PC-3 (cell line): ENCODE data around the gene MLC1. TPM values are rescaled to one million over a fixed set of nuclear protein-coding genes. Genes with fewer than 3 reads are reported as not detected.

Experiments
- ATAC-seq: fragments of 200-7000 bp; cut with Tn5 transposase; 2 replicates; pipeline ENCODE4 v1.9.1; 2020; ENCODE audit warnings: mild to moderate bottlenecking, moderate library complexity
- BruUV-seq: library from RNA; stranded (reverse); fragments of 400-500 nt; replicated peaks from 2 replicates; lab custom pipeline; 2021; lab: Mats Ljungman, UMichigan
- CTCF ChIA-PET: fragments of 300-600 bp; sonication (Branson Sonifier 250); formaldehyde crosslinking; loops from one replicate; lab custom pipeline; 2022; ENCODE audit warnings: antibody characterized with exemption; lab: Charles Lee
- POLR2A ChIA-PET: fragments of 300-600 bp; sonication (Branson Sonifier 250); formaldehyde crosslinking; loops from one replicate; lab custom pipeline; 2022; ENCODE audit warnings: antibody characterized with exemption; ENCODE audit not compliant: unreplicated experiment; lab: Charles Lee
- DNase-seq: peaks from one replicate; pipeline ENCODE4 v3.0.0-alpha.2; 2015
- H2AFZ ChIP-seq: fragments of 300-600 bp; sonication (generic); 2 replicates; pipeline ENCODE4 v1.6.0; 2016; ENCODE audit warnings: antibody characterized with exemption, low read length
- H3F3A ChIP-seq: fragments of 300-600 bp; sonication (generic); one replicate; pipeline ENCODE4 v1.6.0; 2017; ENCODE audit warnings: antibody characterized with exemption, low read length, control low read depth, mild to moderate bottlenecking; ENCODE audit not compliant: unreplicated experiment
- H3K27ac ChIP-seq: fragments of 300-600 bp; sonication (generic); 2 replicates; pipeline ENCODE4 v1.5.1; 2016; ENCODE audit warnings: mild to moderate bottlenecking, low read length
- H3K27me3 ChIP-seq: fragments of 300-600 bp; sonication (generic); 2 replicates; pipeline ENCODE4 v1.6.1; 2016; ENCODE audit warnings: low read length, mixed read lengths
- H3K36me3 ChIP-seq: fragments of 300-600 bp; sonication (generic); 2 replicates; pipeline ENCODE4 v1.6.1; 2016; ENCODE audit warnings: low read depth, mixed run types, low read length, mixed read lengths
- H3K4me1 ChIP-seq: fragments of 300-600 bp; sonication (generic); 2 replicates; pipeline ENCODE4 v1.5.1; 2016; ENCODE audit warnings: low read length; ENCODE audit not compliant: insufficient read depth
- H3K4me2 ChIP-seq: fragments of 300-600 bp; sonication (generic); 2 replicates; pipeline ENCODE4 v1.6.0; 2016; ENCODE audit warnings: low read length
- H3K4me3 ChIP-seq: fragments of 300-600 bp; sonication (generic); 2 replicates; pipeline ENCODE4 v1.5.1; 2016; ENCODE audit warnings: mild to moderate bottlenecking, low read length, mixed read lengths
- H3K79me2 ChIP-seq: fragments of 300-600 bp; sonication (generic); 2 replicates; pipeline ENCODE4 v1.6.1; 2017; ENCODE audit warnings: low read length, mixed read lengths
- H3K9ac ChIP-seq: fragments of 300-600 bp; sonication (generic); 2 replicates; pipeline ENCODE4 v1.6.0; 2016; ENCODE audit warnings: mild to moderate bottlenecking, low read length
- H3K9me2 ChIP-seq: fragments of 300-600 bp; sonication (generic); replicated peaks from 2 replicates; pipeline ENCODE4 v1.6.1; 2016; ENCODE audit warnings: mixed run types, low read length, mixed read lengths
- H3K9me3 ChIP-seq: fragments of 300-600 bp; sonication (generic); 2 replicates; pipeline ENCODE4 v1.6.1; 2016; ENCODE audit warnings: low read length, mixed read lengths
- H4K20me1 ChIP-seq: fragments of 300-600 bp; sonication (generic); 2 replicates; pipeline ENCODE4 v1.6.1; 2016; ENCODE audit warnings: low read length, mixed read lengths
- EZH2 ChIP-seq: fragments of 300-600 bp; sonication (generic); IDR thresholded peaks from one replicate; pipeline ENCODE4 v1.6.1; 2017; ENCODE audit warnings: antibody characterized with exemption, mild to moderate bottlenecking, low read length; ENCODE audit not compliant: unreplicated experiment
- EZH2phosphoT487 ChIP-seq: fragments of 300-600 bp; sonication (generic); IDR thresholded peaks from 2 replicates; pipeline ENCODE4 v1.6.1; 2018; ENCODE audit warnings: mild to moderate bottlenecking, antibody characterized with exemption, low read length, borderline replicate concordance
- intact Hi-C: fragments of 100-400 bp; cut with micrococcal nuclease; formaldehyde crosslinking; loops from 2 replicates; pipeline ENCODE4 v1.9.0; 2023
- total RNA-seq: library from RNA; depleted of rRNA; stranded (reverse); fragments of >200 nt; gene quantifications from 2 replicates; pipeline ENCODE4 v1.2.3, GENCODE V29; 2014
- TF ChIP-seq, protein P1 (sequence below): fragments of 300-600 bp; sonication (generic); conservative IDR thresholded peaks from 2 replicates; pipeline ENCODE4 v1.5.1; 2017; ENCODE audit warnings: antibody characterized with exemption, low read depth, mild to moderate bottlenecking, low read length

The MLC1 gene
- total RNA-seq, 1 experiment from 2014 or later: 0.62 TPM

DNA sequence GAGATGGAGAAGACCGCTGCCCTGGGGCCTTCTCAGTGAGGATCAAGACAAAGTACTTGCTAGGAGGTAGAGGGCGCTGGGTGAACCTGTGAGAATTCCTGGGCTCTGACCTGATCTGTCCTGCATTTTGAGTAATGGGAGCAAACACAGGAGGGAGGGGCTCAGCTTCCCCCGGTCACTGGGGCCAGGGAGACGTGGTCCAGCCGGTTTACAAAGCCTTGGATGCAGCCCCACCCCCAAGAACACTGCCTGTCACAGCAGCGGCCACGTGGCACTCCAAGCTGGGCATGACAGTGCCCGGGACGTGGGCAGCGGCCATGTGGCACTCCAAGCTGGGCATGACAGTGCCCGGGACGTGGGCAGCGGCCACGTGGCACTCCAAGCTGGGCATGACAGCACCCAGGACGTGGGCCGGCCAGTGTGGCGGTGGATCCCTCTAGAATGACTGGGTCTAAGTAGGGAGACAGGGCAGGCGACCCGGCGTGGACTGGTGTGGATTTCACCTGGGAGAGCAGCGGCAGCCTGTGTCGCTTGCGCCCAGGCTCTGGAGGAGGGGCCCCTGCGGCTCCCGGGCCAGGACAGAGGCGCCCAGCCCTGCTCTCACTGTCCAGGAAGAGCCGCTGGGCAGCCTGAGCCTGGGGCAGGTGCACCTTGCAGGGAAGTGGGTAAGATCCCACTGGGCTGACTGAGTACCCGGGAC lies 24.6 kb downstream of the MLC1 start:
- H3K9ac ChIP-seq: no peak overlapping the region
- ChIA-PET POLR2A (no interaction called here), CTCF (no interaction called here)
- H4K20me1 ChIP-seq: no peaks in the 10 kb centered on the region
- intact Hi-C loops: no loop called here
- no TSS peak for BruUV-seq
- no peaks in the 10 kb centered on the region for H3F3A ChIP-seq
- no peaks in the 10 kb centered on the region for H3K27me3 ChIP-seq
- H3K4me3 ChIP-seq: no peak overlapping the region
- H3K27ac ChIP-seq: no peak overlapping the region
- H2AFZ ChIP-seq: no peak overlapping the region
- no peaks in the 10 kb centered on the region for H3K4me1 ChIP-seq
- TF ChIP-seq EZH2 (no peak), EZH2phosphoT487 (no peak)
- TF ChIP-seq, protein P1, sequence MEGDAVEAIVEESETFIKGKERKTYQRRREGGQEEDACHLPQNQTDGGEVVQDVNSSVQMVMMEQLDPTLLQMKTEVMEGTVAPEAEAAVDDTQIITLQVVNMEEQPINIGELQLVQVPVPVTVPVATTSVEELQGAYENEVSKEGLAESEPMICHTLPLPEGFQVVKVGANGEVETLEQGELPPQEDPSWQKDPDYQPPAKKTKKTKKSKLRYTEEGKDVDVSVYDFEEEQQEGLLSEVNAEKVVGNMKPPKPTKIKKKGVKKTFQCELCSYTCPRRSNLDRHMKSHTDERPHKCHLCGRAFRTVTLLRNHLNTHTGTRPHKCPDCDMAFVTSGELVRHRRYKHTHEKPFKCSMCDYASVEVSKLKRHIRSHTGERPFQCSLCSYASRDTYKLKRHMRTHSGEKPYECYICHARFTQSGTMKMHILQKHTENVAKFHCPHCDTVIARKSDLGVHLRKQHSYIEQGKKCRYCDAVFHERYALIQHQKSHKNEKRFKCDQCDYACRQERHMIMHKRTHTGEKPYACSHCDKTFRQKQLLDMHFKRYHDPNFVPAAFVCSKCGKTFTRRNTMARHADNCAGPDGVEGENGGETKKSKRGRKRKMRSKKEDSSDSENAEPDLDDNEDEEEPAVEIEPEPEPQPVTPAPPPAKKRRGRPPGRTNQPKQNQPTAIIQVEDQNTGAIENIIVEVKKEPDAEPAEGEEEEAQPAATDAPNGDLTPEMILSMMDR: no peak
- DNase-seq: no peak
- no peaks in the 10 kb centered on the region for H3K79me2 ChIP-seq
- H3K9me2 ChIP-seq: no peaks in the 10 kb centered on the region
- H3K36me3 ChIP-seq: no peaks in the 10 kb centered on the region
- H3K9me3 ChIP-seq: no peaks in the 10 kb centered on the region
- H3K4me2 ChIP-seq: no peak overlapping the region
- no peak for ATAC-seq

DNA sequence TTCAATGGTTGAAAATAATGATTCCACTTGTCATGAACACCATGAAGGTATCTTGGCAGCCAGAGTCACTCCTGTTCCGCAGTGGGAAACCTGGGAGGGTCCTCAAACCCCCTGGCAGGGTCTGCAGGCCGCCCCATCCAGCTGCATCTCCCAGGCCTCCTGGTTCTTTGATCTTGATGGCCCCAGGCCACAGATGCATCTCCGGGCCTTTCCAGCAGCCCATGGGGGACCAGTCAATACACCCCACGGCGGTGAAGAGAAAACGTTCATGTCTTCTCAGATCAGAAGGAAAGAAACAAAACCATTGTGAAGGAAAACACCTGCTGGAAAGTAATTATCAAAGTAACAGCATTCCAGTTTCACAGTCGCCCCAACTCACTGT lies 25.4 kb downstream of the MLC1 start:
- Histone ChIP-seq H4K20me1 (no peaks in the 10 kb centered on the region), H3K9me2 (no peaks in the 10 kb centered on the region), H3K36me3 (no peaks in the 10 kb centered on the region), H3F3A (no peaks in the 10 kb centered on the region), H3K79me2 (no peaks in the 10 kb centered on the region), H3K4me1 (0 out of 2 replicates have a peak, but pooled peaks cover 3% of the 10 kb centered on the region), H3K27me3 (no peaks in the 10 kb centered on the region), H3K9me3 (no peaks in the 10 kb centered on the region), H3K4me2 (no peak overlapping the region), H2AFZ (no peak overlapping the region), H3K4me3 (no peak overlapping the region), H3K27ac (no peak overlapping the region), H3K9ac (no peak overlapping the region)
- no peak for ATAC-seq
- intact Hi-C loops: no loop called here
- BruUV-seq: no TSS peak
- POLR2A ChIA-PET: no interaction called here
- TF ChIP-seq, protein P1: no peak
- TF ChIP-seq EZH2phosphoT487 (no peak), EZH2 (no peak)
- no peak for DNase-seq
- CTCF ChIA-PET: no interaction called here
